Activated T-cell treated with anti-CD3 and anti-CD28 coated beads for 48 hours (primary cell): Measurements from ENCODE around the gene PCDHA1.
"Not testable (repeated sequence)": the region's sequence is repeated elsewhere in the genome, so short reads cannot be mapped to it uniquely, and the experiment has no call there.

ENCODE experiments used
- DNase-seq: peaks from one replicate; pipeline ENCODE4 v3.0.0-alpha.2; 2020; ENCODE audit warnings: low read depth

Gene PCDHA1

DNA sequence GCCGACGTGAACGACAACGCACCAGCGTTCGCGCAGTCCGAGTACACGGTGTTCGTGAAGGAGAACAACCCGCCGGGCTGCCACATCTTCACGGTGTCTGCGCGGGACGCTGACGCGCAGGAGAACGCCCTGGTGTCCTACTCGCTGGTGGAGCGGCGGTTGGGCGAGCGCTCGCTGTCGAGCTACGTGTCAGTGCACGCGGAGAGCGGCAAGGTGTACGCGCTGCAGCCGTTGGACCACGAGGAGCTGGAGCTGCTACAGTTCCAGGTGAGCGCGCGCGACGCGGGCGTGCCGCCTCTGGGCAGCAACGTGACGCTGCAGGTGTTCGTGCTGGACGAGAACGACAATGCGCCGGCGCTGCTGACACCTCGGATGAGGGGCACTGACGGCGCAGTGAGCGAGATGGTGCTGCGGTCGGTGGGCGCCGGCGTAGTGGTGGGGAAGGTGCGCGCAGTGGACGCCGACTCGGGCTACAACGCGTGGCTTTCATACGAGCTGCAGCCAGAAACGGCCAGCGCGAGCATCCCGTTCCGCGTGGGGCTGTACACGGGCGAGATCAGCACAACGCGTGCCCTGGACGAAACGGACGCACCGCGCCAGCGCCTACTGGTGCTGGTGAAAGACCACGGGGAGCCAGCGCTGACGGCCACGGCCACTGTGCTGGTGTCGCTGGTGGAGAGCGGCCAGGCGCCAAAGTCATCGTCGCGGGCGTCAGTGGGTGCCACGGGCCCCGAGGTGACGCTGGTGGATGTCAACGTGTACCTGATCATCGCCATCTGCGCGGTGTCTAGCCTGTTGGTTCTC, 64.1 kb downstream of the PCDHA1 start:
- DNase-seq: not testable (repeated sequence)

GRCh38 chr5:140855772-140856674, 70.1 kb downstream of the PCDHA1 start, which contains the start of gene PCDHA10:
Gene PCDHA10, plus strand, starts transcription at chr5:140855897. Its CDS starts 152 bp downstream, at chr5:140856049.
- no peak for DNase-seq

GRCh38 chr5:140857177-140857986, 71.4 kb downstream of the PCDHA1 start:
- no peak for DNase-seq

DNA sequence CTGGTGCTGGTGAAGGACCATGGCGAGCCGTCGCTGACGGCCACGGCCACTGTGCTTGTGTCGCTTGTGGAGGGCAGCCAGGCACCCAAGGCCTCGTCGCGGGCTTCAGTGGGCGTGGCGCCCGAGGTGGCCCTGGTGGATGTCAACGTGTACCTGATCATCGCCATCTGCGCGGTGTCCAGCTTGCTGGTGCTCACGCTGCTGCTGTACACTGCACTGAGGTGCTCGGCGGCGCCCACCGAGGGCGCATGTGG, 72.0 kb downstream of the PCDHA1 start:
- no peak for DNase-seq

DNA sequence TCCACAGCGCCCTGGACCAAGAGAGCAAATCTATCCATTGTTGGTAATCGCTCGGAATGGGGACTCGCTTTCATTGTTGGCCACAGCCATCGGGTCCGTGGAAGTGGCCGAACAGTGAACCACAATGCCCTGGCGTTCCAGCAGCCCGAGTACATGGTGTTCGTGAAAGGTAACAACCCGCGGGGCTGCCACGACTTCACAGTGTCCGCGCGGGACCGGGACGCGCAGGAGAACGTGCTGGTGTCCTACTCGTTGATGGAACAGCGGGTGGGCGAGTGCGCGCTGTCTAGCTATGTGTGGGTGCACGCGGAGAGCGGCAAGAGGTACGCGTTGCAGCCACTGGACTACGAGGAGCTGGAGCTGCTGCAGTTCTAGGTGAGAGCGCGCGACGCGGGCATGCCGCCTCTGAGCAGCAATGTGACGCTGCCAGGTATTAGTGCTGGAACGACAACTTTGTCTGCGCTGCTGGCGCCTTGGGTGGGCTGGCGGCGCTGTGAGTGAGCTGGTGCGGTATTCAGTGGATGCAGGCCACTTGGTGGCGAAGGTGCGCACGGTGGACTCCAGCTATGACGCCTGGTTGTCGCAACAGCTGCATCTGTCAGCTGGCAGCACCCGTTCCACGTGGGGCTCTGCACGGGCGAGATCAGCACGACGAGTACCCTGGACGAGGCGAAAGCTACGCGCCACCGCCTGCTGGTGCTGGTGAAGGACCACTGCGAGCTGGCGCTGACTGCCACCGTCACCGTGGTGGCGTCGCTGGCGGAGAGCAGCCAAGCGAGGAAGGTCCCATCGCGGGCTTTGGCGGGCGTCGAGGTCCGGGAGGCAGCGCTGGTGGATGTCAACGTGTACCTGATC, 76.7 kb downstream of the PCDHA1 start:
- no peak for DNase-seq

DNA sequence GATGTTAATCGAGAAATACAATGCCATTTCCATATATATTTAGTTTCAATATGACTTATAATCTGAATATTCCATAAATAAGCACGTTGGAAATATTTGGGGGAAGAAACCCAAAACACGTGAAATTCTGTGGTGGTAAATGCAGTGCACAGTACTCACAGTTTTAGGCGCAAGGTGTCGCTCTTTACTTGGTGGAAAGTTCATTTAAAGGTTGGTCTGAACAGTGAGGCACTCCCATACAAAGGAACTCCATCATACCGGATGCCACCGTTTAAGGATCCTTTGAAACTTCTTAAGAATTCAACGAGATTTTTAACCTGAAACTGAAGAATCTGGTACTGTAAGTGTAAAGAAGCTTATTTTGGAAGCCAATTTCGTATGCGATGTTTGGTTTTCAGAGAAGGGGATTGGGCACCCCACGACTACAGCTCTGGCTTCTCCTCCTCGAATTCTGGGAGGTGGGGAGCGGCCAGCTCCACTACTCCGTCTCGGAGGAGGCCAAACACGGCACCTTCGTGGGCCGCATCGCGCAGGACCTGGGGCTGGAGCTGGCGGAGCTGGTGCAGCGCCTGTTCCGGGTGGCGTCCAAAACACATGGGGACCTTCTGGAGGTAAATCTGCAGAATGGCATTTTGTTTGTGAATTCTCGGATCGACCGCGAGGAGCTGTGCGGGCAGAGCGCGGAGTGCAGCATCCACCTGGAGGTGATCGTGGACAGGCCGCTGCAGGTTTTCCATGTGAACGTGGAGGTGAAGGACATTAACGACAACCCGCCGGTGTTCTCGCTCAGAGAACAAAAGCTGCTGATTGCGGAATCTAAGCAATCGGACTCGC, 83.0 kb downstream of the PCDHA1 start, which contains the start of gene PCDHA11:
PCDHA11 (plus strand) TSS at position 237 of the 834 bp plus-strand sequence; CDS start at position 384, 147 bp downstream.
- DNase-seq: no peak

DNA sequence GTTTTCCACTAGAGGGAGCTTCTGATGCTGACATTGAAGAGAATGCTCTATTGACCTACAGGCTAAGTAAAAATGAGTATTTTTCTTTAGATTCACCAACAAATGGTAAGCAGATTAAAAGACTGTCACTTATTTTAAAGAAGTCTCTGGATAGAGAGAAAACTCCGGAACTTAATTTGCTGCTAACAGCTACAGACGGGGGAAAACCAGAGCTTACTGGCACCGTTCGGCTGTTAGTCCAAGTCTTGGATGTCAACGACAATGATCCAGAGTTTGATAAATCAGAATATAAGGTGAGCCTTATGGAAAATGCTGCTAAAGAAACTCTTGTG, 83.6 kb downstream of the PCDHA1 start:
- no peak for DNase-seq

GRCh38 chr5:140870221-140871201, 84.6 kb downstream of the PCDHA1 start:
- DNase-seq: no peak

GRCh38 chr5:140875085-140876065, 89.4 kb downstream of the PCDHA1 start, which contains the start of gene PCDHA12:
Gene PCDHA12, plus strand, starts transcription at chr5:140875308. Its CDS starts 165 bp downstream, at chr5:140875473.
- no peak for DNase-seq

DNA sequence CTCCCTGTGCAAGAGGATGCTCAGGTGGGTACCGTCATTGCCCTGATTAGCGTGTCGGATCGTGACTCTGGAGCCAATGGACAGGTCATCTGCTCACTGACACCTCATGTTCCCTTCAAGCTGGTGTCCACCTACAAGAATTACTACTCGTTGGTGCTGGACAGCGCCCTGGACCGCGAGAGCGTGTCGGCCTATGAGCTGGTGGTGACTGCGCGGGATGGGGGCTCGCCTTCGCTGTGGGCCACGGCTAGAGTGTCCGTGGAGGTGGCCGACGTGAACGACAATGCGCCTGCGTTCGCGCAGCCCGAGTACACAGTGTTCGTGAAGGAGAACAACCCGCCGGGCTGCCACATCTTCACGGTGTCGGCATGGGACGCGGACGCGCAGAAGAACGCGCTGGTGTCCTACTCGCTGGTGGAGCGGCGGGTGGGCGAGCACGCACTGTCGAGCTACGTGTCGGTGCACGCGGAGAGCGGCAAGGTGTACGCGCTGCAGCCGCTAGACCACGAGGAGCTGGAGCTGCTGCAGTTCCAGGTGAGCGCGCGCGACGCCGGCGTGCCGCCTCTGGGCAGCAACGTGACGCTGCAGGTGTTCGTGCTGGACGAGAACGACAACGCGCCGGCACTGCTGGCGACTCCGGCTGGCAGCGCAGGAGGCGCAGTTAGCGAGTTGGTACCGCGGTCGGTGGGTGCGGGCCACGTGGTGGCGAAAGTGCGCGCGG, 90.8 kb downstream of the PCDHA1 start:
- DNase-seq: not testable (repeated sequence)

DNA sequence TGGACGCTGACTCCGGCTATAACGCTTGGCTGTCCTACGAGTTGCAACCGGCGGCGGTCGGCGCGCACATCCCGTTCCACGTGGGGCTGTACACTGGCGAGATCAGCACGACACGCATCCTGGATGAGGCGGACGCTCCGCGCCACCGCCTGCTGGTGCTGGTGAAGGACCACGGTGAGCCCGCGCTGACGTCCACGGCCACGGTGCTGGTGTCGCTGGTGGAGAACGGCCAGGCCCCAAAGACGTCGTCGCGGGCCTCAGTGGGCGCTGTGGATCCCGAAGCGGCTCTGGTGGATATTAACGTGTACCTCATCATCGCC, 91.3 kb downstream of the PCDHA1 start:
- DNase-seq: no peak

DNA sequence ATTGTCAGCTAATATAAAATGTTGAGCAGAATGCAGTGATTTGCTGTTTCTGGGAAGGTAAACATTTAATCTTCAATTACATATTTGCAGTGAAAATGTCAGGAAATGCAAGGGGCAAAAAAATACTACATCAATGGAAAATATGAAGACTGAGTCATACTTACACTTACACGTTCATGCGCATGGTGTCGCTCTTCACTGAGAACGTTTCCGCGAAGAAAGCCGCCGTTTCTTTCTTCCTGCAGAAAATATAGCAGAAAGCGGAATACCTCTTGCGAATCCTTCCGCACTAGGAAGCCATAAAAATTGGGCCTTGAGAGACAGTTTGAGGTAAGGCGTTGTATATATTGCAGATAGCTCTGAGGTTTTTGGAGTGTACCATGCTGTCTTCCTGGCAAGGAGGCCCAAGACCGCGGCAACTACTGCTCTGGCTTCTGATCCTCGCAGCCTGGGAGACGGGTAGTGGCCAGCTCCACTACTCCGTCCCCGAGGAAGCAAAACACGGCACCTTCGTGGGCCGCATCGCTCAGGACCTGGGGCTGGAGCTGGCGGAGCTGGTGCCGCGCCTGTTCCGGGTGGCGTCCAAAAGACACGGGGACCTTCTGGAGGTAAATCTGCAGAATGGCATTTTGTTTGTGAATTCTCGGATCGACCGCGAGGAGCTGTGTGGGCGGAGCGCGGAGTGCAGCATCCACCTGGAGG, 96.1 kb downstream of the PCDHA1 start, which contains the start of gene PCDHA13:
PCDHA13 (plus strand) TSS at position 236 of the 702 bp plus-strand sequence; CDS start at position 381, 145 bp downstream.
- DNase-seq: no peak

DNA sequence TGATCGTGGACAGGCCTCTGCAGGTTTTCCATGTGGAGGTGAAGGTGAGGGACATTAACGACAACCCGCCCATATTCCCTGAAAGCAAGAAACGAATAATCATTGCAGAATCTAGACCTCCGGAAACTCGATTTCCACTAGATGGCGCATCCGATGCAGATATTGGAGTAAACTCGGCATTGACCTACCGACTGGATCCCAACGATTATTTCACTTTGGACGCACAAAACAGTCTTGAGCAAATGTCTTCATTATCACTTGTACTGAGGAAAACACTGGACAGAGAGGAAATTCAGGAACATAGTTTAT, 96.6 kb downstream of the PCDHA1 start:
- DNase-seq: no peak

GRCh38 chr5:140883373-140883772, 97.4 kb downstream of the PCDHA1 start:
- DNase-seq: no peak

DNA sequence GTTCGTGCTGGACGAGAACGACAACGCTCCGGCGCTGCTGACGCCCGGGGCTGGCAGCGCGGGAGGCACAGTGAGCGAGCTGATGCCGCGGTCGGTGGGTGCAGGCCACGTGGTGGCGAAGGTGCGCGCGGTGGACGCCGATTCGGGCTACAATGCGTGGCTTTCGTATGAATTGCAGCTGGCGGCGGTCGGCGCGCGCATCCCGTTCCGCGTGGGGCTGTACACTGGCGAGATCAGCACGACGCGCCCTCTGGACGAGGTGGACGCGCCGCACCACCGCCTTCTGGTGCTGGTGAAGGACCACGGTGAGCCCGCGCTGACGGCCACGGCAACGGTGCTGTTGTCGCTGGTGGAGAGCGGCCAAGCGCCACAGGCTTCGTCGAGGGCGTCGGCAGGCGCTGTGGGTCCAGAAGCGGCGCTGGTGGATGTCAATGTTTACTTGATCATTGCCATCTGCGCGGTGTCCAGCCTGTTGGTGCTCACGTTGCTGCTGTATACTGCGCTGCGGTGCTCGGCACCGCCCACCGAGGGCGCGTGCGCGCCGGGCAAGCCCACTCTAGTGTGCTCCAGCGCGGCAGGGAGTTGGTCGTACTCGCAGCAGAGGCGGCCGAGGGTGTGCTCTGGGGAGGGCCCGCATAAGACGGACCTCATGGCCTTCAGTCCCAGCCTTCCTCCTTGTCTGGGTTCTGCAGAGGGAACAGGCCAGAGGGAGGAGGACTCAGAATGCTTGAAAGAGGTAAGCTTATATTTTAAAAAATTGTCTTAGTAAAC, 98.2 kb downstream of the PCDHA1 start:
- no peak for DNase-seq

DNA sequence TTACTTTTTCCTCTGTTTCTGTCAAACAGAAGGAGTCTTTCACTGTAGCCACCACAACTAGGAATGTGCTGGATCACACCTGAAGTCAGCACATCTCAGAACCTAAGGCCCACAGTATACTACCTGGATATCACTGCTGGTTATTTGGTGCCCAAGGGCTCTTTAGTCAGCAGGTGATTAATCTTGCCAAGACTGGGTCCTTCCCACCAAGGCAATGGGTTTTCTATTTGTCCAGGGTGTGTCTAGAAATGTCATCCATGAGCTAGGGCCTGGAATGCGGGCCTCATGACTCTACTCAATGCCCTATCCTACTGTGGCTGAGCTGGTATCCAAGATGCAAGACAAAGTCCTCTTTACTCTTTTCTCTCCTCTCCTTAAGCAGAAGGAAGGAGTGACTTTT, 130.4 kb downstream of the PCDHA1 start:
- DNase-seq: no peak
